ENCODE data around the gene PLK3. TPM values are rescaled to one million over a fixed set of nuclear protein-coding genes. Genes with fewer than 3 reads are reported as not detected.
"Not testable (repeated sequence)": the region's sequence is repeated elsewhere in the genome, so short reads cannot be mapped to it uniquely, and the experiment has no call there.

The PLK3 gene
- total and polyA plus RNA-seq, 8 donors: 6.1 to 35.3 (median 12.9) TPM

DNA sequence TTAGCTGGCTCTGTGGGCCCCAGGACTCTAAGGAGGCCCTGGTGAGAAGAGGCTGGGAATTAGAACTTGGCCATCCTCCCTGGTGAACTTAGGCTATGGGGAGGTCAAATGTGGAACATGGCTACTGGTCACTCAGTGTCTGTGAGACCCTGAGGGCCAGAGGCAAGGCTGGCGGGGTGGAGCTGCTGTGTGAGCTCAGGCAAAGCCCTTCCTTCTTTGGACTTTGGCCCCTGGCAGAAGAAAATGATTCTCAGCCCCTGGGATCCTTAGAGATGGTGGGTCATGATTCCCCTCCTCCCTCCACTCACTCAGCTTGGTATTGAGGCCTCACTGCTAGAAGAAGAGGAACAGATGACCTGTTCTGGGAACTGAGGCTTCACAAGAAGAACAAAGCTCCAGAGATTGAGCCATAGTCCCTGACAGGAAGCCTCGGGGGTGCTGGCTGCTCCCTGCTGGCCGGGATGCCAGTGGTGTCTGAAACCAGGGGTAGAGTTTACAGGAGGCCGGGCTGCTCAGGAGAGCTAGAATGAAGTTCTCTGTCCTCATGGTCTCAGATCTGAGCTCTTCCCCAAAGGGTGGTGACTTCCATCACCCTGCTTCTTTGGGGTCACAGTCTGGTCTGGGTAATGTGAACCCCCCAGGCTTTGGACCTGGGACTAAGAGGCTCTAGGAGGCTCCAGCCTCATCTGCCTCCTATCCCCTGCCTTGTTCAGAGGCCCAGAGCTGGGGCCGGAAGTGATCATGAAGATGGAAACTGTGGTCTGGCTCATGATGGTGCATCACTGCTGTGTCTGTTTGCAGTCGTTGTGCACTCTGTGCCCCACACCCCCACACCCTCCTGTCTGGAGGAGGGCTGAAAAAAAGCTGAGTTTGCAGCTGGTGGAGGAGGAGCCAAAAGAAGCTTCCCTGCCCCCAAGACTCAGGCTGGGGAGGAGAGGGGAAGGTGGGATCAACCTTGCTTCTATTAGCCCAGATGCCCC is 9.1 kb downstream of the PLK3 start:
- FAIRE-seq (no peak), ATAC-seq (no peak), DNase-seq (peak in 4 of 6 donors; percentile 39 to 64 (median 51))
- Histone ChIP-seq H3K9me3 (no peaks in the 10 kb centered on the region), H3K4me3 (peak overlapping the region in 2 of 4 donors; percentile 5 to 11), H3K36me3 (peaks cover 0 to 20% (median 3%) of the 10 kb centered on the region in 3 donors), H3K27me3 (no peaks in the 10 kb centered on the region), H3K4me1 (peaks cover 40 to 55% (median 41%) of the 10 kb centered on the region in 3 donors), H3K27ac (peak overlapping the region; percentile 94 to 99 (median 98))
- 60 to 65% methylated on average over 6 of the region's 6 CpGs for WGBS, 2 donors
- intact Hi-C loops (cut with DNase I): no loop called here
- TF ChIP-seq, protein P1, sequence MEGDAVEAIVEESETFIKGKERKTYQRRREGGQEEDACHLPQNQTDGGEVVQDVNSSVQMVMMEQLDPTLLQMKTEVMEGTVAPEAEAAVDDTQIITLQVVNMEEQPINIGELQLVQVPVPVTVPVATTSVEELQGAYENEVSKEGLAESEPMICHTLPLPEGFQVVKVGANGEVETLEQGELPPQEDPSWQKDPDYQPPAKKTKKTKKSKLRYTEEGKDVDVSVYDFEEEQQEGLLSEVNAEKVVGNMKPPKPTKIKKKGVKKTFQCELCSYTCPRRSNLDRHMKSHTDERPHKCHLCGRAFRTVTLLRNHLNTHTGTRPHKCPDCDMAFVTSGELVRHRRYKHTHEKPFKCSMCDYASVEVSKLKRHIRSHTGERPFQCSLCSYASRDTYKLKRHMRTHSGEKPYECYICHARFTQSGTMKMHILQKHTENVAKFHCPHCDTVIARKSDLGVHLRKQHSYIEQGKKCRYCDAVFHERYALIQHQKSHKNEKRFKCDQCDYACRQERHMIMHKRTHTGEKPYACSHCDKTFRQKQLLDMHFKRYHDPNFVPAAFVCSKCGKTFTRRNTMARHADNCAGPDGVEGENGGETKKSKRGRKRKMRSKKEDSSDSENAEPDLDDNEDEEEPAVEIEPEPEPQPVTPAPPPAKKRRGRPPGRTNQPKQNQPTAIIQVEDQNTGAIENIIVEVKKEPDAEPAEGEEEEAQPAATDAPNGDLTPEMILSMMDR (IDR thresholded peaks at IDR 0.05): no peak

DNA sequence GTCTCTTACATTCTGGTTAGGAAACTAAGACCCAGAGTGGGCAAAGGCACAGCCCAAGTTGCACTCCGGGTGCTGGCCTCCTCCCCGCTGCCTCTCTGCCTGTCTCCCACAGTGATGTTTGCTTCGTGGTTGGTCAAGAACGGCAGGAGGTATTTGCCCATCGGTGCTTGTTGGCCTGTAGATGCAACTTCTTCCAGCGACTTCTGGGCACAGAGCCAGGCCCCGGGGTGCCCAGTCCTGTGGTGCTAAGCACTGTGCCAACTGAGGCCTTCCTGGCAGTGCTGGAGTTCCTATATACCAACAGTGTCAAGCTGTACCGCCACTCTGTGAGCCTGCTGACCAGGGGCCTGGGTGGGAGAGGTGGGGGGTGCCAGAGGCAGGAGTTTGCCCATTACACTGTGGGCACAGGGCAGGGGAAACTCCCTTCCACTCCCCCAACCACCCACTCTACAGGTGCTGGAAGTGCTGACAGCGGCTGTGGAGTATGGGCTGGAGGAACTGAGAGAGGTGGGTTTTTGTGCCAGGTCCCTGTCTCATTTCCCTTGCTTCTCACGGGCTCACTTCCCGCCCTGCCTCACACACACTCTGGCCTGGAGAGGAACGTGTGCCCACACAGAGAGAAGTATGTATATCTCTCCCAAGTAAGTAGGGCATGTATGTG is 10.1 kb downstream of the PLK3 start:
- DNase-seq: peak; percentile 68 to 89 (median 81)
- peaks cover 0 to 11% (median 0%) of the 10 kb centered on the region in 3 donors for H3K36me3 ChIP-seq
- H3K4me1 ChIP-seq: peaks cover 40 to 62% (median 41%) of the 10 kb centered on the region in 3 donors
- FAIRE-seq: no peak
- H3K27ac ChIP-seq: peak overlapping the region; percentile 94 to 99 (median 98)
- WGBS, 2 donors: 30 to 43% methylated on average over 12 of the region's 12 CpGs
- ATAC-seq: no peak
- H3K9me3 ChIP-seq: no peaks in the 10 kb centered on the region
- intact Hi-C loops (cut with DNase I): no loop called here
- H3K4me3 ChIP-seq: no peak overlapping the region
- TF ChIP-seq, protein P1 (IDR thresholded peaks at IDR 0.05): no peak
- no peaks in the 10 kb centered on the region for H3K27me3 ChIP-seq

DNA sequence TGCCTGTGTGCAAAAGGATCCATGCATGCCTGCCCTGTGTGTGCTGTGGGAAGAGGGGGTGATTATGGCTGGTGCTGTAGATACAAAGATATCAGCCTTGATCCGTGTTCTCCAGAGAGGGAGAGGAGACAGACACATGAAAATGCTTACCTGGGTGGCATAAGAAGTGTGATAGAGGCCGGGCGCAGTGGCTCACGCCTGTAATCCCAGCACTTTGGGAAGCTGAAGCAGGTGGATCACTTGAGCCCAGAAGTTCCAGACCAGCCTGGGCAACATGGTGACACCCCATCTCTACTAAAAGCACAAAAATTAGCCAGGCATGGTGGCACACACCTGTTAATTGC is 10.6 kb downstream of the PLK3 start:
- ATAC-seq; H3K4me3 ChIP-seq; FAIRE-seq; H3K9me3 ChIP-seq; H3K36me3 ChIP-seq; intact Hi-C loops (cut with DNase I); H3K27me3 ChIP-seq: not testable (repeated sequence)
- peak overlapping the region; percentile 94 to 99 (median 98) for H3K27ac ChIP-seq
- peaks cover 40 to 62% (median 41%) of the 10 kb centered on the region in 3 donors for H3K4me1 ChIP-seq
- DNase-seq: peak in 2 of 6 donors; percentile 13 to 37
- 83 to 85% methylated on average over 4 of the region's 4 CpGs for WGBS, 2 donors

- TF ChIP-seq, protein P1 (IDR thresholded peaks at IDR 0.05): no peak
- ATAC-seq (no peak), FAIRE-seq (no peak), DNase-seq (peak in 2 of 6 donors; percentile 5 to 18)
- peak overlapping the region in 2 of 4 donors; percentile 98 for H3K27ac ChIP-seq
- no peak overlapping the region for H3K4me3 ChIP-seq
- 80 to 89% methylated on average over 8 of the region's 8 CpGs for WGBS, 2 donors
- intact Hi-C loops (cut with DNase I): no loop called here
- peaks cover 0 to under 1% (median 0%) of the 10 kb centered on the region in 3 donors for H3K36me3 ChIP-seq
- no peaks in the 10 kb centered on the region for H3K9me3 ChIP-seq
- H3K27me3 ChIP-seq: no peaks in the 10 kb centered on the region
- H3K4me1 ChIP-seq: peaks cover 39 to 57% (median 40%) of the 10 kb centered on the region in 3 donors
Measured at GRCh38 chr1:44811234-44811633, 11.1 kb downstream of the PLK3 start.

- FAIRE-seq (no peak), ATAC-seq (peak; percentile 16 to 39 (median 25)), DNase-seq (peak; percentile 30 to 81 (median 56))
- no peaks in the 10 kb centered on the region for H3K36me3 ChIP-seq
- TF ChIP-seq, protein P1 (IDR thresholded peaks at IDR 0.05): no peak
- H3K4me1 ChIP-seq: peaks cover 22 to 41% (median 25%) of the 10 kb centered on the region in 3 donors
- peak overlapping the region; percentile 23 to 52 (median 42) for H3K4me3 ChIP-seq
- no peaks in the 10 kb centered on the region for H3K9me3 ChIP-seq
- intact Hi-C loops (cut with DNase I): no loop called here
- H3K27ac ChIP-seq: peak overlapping the region in 3 of 4 donors; percentile 40 to 83 (median 77)
- H3K27me3 ChIP-seq: no peaks in the 10 kb centered on the region
- 47 to 51% methylated on average over 48 of the region's 48 CpGs for WGBS, 2 donors
Measured at GRCh38 chr1:44812822-44813543, 12.8 kb downstream of the PLK3 start.

DNA sequence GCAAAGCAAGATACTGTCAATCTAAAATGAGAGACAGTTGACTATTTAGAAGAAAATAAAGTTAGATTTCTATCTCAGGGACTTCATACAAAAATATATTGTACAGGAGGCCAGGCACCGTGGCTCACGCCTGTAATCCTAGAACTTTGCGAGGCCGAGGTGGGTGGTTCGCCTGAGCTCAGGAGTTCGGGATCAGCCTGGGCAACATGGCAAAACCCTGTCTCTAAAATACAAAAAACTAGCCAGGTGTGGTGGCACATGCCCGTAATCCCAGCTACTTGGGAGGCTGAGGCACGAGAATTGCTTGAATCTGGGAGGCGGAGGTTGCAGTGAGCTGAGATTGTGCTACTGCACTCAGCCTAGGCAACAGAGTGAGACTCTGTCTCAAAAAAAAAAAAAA is 15.7 kb downstream of the PLK3 start:
- intact Hi-C loops (cut with DNase I); FAIRE-seq; H3K4me3 ChIP-seq; H3K9me3 ChIP-seq; H3K27ac ChIP-seq; H3K36me3 ChIP-seq; H3K27me3 ChIP-seq; ATAC-seq: not testable (repeated sequence)
- DNase-seq: peak in 2 of 6 donors; percentile 5 to 9
- 83 to 94% methylated on average over 9 of the region's 9 CpGs for WGBS, 2 donors
- peaks cover 0 to 12% (median 0%) of the 10 kb centered on the region in 3 donors for H3K4me1 ChIP-seq

Data from pancreas (tissue), 10 donors.